DMS 273 (cell line): Measurements from ENCODE around the gene HNRNPLL.
"Not testable (repeated sequence)": the region's sequence is repeated elsewhere in the genome, so short reads cannot be mapped to it uniquely, and the experiment has no call there.

Experiments
- DNase-seq: peaks from one replicate; lab custom pipeline; 2025; ENCODE audit not compliant: unreplicated experiment; lab: John Stamatoyannopoulos, UW

The HNRNPLL gene

GRCh38 chr2:38602732-38603401 is at the start of gene HNRNPLL:
TSS of gene HNRNPLL (minus strand) at chr2:38602928. CDS start at chr2:38602626, 302 bp downstream.
- DNase-seq, result peak; percentile 99

DNA sequence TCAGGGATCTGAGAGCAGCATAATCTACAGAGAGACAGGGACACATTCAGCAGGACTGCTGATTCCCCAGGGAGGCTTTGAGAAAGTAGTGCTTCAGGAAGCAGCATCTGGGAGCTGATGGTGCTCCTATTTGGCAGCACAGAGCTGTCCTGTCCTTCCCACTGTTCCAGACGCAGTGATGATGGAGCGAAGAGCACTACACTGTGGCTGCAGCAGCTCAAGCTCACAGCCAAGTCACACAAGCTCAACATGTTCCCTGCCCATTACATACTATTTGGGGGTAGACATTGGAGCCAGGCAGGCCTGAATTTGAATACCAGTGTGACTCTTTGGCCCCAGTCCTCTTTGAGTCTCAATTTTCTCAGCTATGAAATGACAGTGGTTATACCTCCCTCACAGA is 48.0 kb upstream of the HNRNPLL start:
- no peak for DNase-seq

DNA sequence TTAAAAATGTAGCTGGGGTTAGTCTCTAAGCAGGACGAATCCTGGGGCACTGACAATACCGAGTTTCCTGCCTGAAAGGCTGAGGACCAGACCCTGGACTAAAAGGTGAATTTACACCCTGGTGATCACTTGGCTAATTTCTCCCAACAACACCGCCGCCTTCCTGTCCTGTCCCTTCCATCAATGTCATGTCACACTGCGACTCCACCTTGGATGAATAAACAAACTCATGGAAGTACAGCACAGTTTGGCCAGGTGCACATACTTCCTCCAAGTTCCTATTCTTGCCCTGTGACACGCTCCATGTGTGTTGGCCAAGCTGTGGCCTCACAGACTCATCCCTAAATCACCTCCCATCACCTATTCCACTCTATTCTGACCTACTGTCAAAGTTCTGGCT is 47.3 kb upstream of the HNRNPLL start:
- no peak for DNase-seq

GRCh38 chr2:38649176-38649728 is 46.5 kb upstream of the HNRNPLL start:
- DNase-seq, result no peak

DNA sequence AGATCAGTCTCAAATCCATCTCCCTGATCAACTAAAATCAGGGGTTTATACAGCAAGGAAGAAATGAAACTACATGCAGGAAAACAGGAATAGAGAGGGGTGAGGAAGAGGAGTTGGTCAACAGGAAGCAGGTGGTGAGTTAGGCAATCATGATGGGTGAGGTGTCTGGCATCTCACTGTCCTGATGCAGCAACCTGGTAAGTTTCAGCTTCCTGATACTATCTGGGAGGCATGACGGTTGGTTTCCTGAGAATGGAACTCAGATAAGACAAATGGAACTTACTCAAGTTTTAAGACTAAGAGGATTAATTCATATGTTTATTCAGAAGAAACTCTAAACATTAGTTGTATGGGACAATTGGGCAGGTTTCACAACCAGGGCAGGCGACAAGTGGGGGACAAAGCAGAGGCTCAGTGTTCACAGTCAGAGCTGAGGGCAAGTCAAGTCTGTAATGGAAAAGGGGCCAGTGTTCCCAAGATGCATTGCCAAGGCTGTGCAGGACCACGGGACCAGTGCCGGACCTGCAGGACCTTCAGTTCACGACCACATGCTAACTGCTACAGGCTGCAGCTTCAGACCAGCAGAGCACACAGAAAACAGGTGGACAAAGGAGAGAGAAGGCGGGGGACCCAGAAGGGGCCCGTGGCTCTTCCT is 45.5 kb upstream of the HNRNPLL start:
- DNase-seq, result no peak

DNA sequence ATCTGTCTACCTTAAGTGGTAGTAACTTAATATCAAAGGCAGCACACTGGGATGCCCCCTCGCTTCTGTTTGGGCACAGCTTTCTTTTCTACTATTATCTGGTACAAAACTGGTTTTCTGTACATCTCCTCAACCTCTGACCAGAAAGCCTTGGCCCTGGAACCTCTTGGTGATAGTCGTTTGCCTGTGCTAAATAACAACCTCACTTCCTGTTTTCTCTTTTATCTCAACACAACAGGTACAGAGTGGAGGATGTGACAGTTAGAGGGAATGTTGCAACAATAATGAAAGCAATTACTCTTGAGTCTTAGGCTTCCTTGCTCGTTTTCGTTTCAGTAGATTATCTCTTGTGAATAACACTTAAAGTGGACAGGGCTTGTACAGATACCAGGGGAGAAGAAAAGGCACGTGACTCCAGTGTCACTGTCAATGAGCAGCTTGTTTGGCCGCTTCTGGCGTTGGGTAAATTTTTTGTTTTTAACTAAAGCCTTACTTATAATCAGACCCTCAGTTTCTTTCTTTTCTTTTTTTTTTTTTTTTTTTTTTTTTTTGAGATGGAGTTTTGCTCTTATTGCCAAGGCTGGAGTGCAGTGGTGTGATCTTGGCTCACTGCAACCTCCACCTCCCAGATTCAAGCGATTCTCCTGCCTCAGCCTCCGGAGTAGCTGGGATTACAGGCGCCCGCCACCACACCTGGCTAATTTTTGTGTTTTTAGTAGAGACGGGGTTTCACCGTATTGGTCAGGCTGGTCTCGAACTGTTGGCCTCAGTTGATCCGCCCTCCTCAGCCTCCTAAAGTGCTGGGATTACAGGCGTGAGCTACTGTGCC is 41.2 kb upstream of the HNRNPLL start:
- not testable (repeated sequence) for DNase-seq

DNA sequence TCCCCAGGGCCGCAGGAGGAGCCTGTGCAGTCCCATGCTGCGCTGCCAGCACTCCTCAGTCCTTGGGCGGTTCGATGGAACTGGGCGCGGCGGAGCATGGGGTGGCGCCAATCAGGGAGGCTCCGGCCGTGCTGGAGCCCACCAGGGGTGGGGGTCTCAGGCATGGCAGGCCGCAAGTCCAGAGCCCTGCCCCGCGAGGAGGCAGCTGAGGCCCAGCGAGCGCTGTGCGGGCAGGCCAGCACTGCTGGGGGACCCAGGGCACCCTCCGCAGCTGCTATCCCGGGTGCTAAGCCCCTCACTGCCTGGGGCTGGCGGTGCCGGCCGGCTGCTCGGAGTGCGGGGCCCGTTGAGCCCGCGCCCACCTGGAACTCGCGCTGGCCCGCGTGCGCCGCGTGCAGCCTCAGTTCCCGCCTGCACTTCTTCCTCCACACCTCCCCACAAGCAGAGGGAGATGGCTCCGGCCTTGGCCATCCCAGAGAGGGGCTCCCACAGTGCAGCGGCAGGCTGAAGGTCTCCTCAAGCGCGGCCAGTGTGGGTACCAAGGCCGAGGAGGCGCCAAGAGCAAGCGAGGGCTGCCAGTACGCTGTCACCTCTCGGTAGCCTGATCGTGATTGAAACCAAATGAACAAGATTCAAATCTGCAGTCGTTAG is 40.4 kb upstream of the HNRNPLL start:
- no peak for DNase-seq

DNA sequence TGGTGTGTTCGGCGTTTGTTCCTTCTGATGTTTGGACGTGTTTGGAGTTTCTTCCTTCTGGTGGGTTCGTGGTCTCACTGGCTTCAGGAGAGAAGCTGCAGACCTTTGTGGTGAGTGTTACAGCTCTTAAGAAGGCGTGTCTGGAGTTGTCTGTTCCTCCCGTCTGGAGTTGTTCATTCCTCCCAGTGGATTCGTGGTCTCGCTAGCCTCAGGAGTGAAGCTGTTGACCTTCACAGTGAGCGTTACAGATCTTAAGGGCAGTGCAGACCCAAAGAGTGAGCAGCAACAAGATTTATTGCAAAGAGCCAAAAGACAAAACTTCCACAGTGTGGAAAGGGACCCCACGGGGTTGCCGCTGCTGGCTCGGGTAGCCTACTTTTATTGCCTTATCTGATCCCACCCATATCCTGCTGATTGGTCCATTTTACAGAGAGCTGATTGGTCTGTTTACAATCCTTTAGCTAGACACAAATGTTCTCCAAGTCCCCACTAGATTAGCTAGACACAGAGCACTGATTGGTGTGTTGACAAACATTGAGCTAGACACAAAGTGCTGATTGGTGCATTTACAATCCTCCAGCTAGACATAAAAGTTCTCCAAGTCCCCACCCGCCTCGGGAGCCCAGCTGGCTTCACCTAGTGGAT is 39.8 kb upstream of the HNRNPLL start:
- not testable (repeated sequence) for DNase-seq

GRCh38 chr2:38636069-38636468 is 33.3 kb upstream of the HNRNPLL start:
- DNase-seq, result no peak

DNA sequence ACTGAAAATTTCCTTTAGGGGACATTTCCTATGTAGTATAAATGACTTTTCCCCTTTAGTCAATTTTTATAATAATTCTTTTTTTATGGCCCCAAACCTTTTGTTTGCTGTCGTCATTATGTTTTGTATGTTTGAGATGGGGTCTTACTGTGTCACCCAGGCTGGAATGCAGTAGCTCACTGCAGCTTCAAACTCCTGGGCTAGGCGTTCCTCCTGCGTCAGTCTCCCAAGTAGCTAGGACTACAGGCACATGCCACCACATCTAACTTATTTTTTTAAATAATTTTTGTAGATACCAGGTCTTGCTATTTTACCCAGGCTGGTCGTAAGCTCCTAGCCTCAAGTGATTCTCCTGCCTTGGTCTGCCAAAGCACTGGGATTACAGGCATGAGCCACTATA is 32.4 kb upstream of the HNRNPLL start:
- DNase-seq, result no peak

- no peak for DNase-seq
These were observed 32.0 kb upstream of the HNRNPLL start for GRCh38 chr2:38634684-38635083.

- DNase-seq, result no peak
These were observed 31.2 kb upstream of the HNRNPLL start for GRCh38 chr2:38633895-38634294.

- no peak for DNase-seq
These were observed 30.3 kb upstream of the HNRNPLL start for GRCh38 chr2:38632980-38633379.

GRCh38 chr2:38631976-38632375 is 29.2 kb upstream of the HNRNPLL start:
- peak; percentile 7 for DNase-seq

- DNase-seq, result no peak
These were observed 27.0 kb upstream of the HNRNPLL start for GRCh38 chr2:38629684-38630083.

- no peak for DNase-seq
These were observed 24.7 kb upstream of the HNRNPLL start for GRCh38 chr2:38627391-38627790.

DNA sequence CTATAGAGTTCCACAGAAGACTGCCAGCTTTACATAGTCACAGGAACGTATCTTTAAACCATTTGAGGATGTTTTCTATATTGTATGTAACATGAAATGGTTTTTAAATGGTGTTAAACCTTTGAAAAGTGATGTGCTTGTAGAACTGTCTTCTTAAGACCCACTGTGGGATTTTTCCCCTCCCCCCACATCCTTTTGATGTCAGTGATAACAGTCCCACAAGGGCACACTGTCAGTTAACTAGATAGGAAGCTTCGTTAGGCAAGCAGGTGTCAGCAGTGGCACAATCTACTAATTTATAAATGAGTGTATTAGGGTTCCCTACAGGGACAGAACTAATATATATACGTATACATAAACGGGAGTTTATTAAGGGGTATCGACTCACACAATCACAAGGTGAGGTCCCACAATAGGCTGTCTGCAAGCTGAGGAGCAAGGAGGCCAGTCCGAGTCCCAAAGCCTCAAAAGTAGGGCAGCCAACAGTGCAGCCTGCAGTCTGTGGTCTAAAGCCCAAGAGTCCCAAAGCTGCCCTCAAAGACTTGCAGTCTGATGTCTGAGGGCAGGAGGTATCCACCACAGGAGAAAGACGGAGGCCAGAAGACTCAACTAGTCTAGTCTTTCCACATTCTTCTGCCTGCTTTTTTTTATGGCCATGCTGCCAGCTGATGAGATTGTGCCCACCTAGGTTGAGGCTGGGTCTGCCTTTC is 23.8 kb upstream of the HNRNPLL start:
- no peak for DNase-seq

- DNase-seq, result no peak
These were observed 19.5 kb upstream of the HNRNPLL start for GRCh38 chr2:38622210-38622609.

- no peak for DNase-seq
These were observed 18.3 kb upstream of the HNRNPLL start for GRCh38 chr2:38621018-38621417.
